ENCODE results near the gene SLC39A1.

Gene SLC39A1

DNA sequence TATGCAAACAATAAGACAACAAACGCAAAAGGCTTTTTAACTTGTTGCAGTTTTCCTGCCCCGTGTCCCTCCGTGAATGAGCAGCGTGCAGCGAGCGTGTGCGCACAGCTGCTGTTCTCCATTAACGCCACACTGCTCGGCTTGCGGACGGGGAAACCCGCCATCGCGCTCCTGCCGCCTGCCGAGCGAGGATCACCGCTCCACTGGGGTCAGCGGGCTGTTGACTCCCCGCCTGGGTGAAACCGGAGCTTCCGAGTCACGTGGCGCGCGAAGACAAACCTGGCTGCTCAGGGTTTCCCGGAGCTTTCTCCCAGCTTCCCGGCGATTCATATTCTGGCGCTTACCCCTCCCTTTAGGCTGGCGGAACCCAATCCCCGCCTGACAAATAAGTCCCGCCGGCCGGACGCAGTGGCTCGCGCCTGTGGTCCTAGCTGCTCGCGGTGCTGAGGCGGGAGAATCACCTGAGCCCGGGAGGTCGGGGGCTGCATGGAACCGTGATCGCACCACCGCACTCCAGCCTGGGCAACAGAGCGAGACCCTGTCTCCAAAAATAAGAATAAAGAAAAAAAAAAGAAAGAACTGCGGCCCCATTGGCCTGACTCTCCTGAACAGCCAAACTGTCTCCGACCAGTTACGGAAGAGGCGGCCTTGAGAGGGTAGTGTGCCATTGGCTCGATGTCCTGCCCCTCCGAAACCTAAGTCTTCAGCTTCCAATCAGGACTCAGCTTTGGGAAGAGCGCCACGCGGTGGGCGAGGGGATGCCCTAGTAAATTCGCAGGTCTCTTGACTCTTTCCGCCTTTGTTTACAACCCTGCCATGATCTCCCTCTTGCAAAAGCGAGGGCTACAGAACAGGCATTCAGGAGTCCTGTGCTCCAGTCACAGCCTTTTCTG, 4.0 kb upstream of the SLC39A1 start, which contains the start of gene CREB3L4:
CREB3L4 (plus strand) TSS at position 796 of the 893 bp plus-strand sequence. CDS start 624 bp downstream, outside the sequence.
- Mint-ChIP-seq H3K4me3 (peak within 1 kb of the TSS; percentile 89), H3K27me3 (no peaks in the 10 kb centered on the region), H3K36me3 (peaks cover 13% of the 10 kb centered on the region), H3K4me1 (peaks cover 68% of the 10 kb centered on the region), H3K27ac (peak within 1 kb of the TSS; percentile 94), H3K9me3 (no peaks in the 10 kb centered on the region)
- DNase-seq: peak; percentile 92
- CTCF ChIA-PET: interaction anchor here (0.6 to 4.0 kb wide), 7 partner anchors 9 to 170 kb away, joined by 3 to 28 read pairs (median 7); partner anchors contain the start of genes CRTC2, DENND4B, JTB and RAB13

DNA sequence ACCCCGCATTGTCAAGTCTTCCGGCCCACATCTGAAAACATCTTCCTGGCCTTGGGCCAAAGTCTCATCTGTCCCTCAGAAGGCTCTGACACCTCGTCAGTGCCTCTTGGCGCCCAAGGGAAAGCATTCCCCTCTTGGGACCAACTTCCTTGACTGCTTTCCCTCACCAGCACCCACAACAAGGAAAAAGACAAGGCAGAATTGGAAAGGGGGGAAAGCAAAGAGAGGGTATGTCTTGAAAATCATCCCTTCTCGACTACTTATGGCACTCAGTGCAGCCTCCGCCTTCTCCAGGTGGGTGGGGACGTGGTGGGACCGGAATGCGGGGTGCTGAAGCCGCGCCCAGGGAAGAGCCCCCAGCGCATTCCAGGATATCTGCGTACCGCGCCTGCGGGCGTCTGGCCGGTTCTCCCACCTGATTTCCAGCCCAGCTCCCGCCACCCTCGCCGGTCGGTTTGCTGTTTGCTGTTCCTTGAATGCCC, 554 bp upstream of the SLC39A1 start:
- Mint-ChIP-seq H3K27ac (peak overlapping the region; percentile 79), H3K9me3 (no peaks in the 10 kb centered on the region), H3K4me3 (peak overlapping the region; percentile 76), H3K27me3 (no peaks in the 10 kb centered on the region), H3K36me3 (peaks cover 26% of the 10 kb centered on the region), H3K4me1 (peaks cover 75% of the 10 kb centered on the region)
- no peak for DNase-seq
- CTCF ChIA-PET: interaction anchor here (2.7 kb wide), 1 partner anchor 22 kb away, joined by 8 read pairs; the partner anchor contains the start of gene RAB13

GRCh38 chr1:153962088-153963029, 978 bp downstream of the SLC39A1 start:
- Mint-ChIP-seq H3K36me3 (peaks cover 34% of the 10 kb centered on the region), H3K4me3 (peak overlapping the region; percentile 76), H3K9me3 (no peaks in the 10 kb centered on the region), H3K27me3 (no peaks in the 10 kb centered on the region), H3K27ac (peak overlapping the region; percentile 61), H3K4me1 (peaks cover 65% of the 10 kb centered on the region)
- no peak for DNase-seq
- CTCF ChIA-PET: interaction anchor here (0.6 to 2.9 kb wide), 8 partner anchors 10 to 307 kb away, joined by 3 to 13 read pairs (median 3); partner anchors contain the start of genes DENND4B, JTB and RAB13

GRCh38 chr1:153961421-153961820, 1.9 kb downstream of the SLC39A1 start:
- H3K27ac Mint-ChIP-seq: peak overlapping the region; percentile 34
- CTCF ChIA-PET: interaction anchor here (0.8 to 2.9 kb wide), 2 partner anchors 16 to 25 kb away, joined by 3 to 13 read pairs; partner anchors contain the start of gene DENND4B

GRCh38 chr1:153960206-153960605, 3.1 kb downstream of the SLC39A1 start:
- Mint-ChIP-seq H3K27me3 (no peaks in the 10 kb centered on the region), H3K4me1 (peaks cover 67% of the 10 kb centered on the region), H3K27ac (no peak overlapping the region), H3K36me3 (peaks cover 25% of the 10 kb centered on the region), H3K4me3 (no peak overlapping the region), H3K9me3 (no peaks in the 10 kb centered on the region)
- no peak for DNase-seq
- CTCF ChIA-PET: interaction anchor here (1.0 kb wide), 1 partner anchor 20 kb away, joined by 3 read pairs; no protein-coding TSS in a partner anchor

More at GRCh38 chr1:153961421-153961820, 1.9 kb downstream of the SLC39A1 start:
- H3K4me3 Mint-ChIP-seq: peak overlapping the region; percentile 53
- no peaks in the 10 kb centered on the region for H3K27me3 Mint-ChIP-seq
- H3K9me3 Mint-ChIP-seq: no peaks in the 10 kb centered on the region
- H3K36me3 Mint-ChIP-seq: peaks cover 28% of the 10 kb centered on the region
- peaks cover 65% of the 10 kb centered on the region for H3K4me1 Mint-ChIP-seq
- no peak for DNase-seq

DNA sequence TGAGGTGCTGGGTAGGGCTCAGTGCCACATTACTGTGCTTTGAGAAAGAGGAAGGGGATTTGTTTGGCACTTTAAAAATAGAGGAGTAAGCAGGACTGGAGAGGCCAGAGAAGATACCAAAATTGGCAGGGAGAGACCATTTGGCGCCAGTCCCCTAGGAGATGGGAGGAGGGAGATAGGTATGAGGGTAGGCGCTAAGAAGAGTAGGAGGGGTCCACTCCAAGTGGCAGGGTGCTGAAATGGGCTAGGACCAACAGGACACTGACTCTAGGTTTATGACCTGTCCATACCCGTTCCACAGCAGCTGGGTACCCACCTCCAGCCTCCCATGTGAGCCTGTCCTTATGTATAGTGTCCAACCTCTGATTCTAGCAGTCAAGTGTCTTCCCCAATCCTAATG, 3.9 kb downstream of the SLC39A1 start:
- no peak for DNase-seq
- peaks cover 25% of the 10 kb centered on the region for H3K36me3 Mint-ChIP-seq
- CTCF ChIA-PET: interaction anchor here (1.0 kb wide), 1 partner anchor 21 kb away, joined by 3 read pairs; no protein-coding TSS in a partner anchor
- H3K9me3 Mint-ChIP-seq: no peaks in the 10 kb centered on the region
- H3K27ac Mint-ChIP-seq: no peak overlapping the region
- H3K27me3 Mint-ChIP-seq: no peaks in the 10 kb centered on the region
- no peak overlapping the region for H3K4me3 Mint-ChIP-seq
- peaks cover 70% of the 10 kb centered on the region for H3K4me1 Mint-ChIP-seq

DNA sequence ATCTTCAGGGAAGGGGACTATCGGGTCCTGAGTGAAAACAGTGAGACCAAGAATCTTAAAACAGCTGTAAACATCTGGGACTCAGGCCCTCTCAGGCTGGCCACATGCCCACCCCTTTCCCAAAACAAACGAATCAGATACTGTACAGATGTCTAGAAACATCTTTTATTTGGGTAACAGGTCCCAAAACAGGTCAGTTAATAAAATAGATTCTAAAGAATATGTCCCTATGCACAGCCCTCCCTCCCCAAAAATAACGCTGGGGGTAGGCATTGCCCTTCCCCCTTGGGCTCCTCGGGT, 4.4 kb downstream of the SLC39A1 start:
- no peak for DNase-seq
- Mint-ChIP-seq H3K27me3 (no peaks in the 10 kb centered on the region), H3K36me3 (peaks cover 29% of the 10 kb centered on the region), H3K9me3 (no peaks in the 10 kb centered on the region), H3K4me3 (peak overlapping the region; percentile 98), H3K27ac (peak overlapping the region; percentile 96), H3K4me1 (peaks cover 70% of the 10 kb centered on the region)
- CTCF ChIA-PET: no interaction called here

DNA sequence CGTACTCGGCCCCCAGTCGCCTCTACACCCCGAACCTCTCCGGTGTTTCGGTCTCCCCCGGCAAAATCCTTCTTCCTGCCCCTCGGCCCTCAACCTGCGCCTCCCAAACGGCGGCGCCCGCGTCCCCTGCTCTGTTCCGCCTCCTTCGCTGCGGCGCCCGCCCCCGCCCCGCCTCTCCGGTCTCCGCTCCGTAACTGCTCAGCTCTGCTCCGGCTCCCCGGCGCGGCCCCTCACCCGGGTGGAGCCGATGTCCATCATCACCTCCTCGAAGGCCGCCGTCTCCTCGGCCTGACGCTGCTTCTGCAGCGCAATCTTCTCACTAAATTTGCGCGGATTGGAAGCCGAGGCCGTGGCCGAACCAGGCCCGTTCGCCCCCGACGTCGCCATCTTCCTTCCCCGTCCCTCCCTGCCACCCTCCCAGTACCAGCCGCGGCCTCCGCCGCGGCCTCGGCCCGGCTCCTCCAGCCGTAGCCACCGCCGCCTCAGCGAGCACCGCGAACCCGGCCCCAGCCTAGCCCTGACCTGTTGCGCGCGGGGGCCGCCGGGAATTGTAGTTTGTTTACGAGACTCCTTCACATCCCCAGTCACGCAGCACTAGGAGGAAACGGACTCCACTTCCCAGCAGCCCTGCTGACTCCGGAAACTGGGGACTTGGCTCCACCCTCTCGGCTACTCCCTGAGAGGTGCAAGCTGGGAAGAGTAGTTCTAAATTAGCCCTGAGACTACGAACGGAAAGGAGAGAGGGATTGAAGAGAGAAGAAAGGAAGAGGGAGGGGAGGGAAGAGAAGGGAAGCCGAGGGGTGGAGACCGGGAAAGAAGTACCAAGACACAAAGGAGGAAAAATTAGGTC, 5.0 kb downstream of the SLC39A1 start, which contains the start of gene CRTC2:
CRTC2 (minus strand) TSS at position 502 of the 850 bp plus-strand sequence; CDS start at position 387, 115 bp downstream.
- no peaks in the 10 kb centered on the region for H3K27me3 Mint-ChIP-seq
- H3K27ac Mint-ChIP-seq: peak within 1 kb of the TSS; percentile 96
- H3K36me3 Mint-ChIP-seq: peaks cover 35% of the 10 kb centered on the region
- peak; percentile 99 for DNase-seq
- peak within 1 kb of the TSS; percentile 98 for H3K4me3 Mint-ChIP-seq
- peaks cover 70% of the 10 kb centered on the region for H3K4me1 Mint-ChIP-seq
- no peaks in the 10 kb centered on the region for H3K9me3 Mint-ChIP-seq
- CTCF ChIA-PET: interaction anchor here (0.9 to 2.5 kb wide), 3 partner anchors 9 to 28 kb away, joined by 3 to 10 read pairs (median 6); partner anchors contain the start of genes CREB3L4 and RAB13

DNA sequence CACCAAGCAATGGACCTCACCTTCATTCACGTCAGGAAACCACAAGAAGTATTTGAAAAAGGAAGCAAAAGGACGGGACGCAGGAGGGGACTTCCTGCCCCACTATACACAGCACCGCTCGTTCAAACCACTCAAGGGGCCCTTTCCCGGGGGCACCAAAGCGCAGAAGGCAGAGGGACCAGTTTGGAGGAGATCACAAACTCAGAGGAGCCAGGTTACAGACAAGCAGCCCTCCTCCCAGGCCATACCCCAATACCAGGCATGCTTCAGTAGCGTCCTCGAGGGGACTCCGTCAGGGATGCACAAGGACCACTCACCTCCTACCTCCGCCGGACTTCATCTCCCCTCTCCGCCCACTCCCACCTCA, 5.6 kb downstream of the SLC39A1 start:
- no peaks in the 10 kb centered on the region for H3K9me3 Mint-ChIP-seq
- H3K27me3 Mint-ChIP-seq: no peaks in the 10 kb centered on the region
- CTCF ChIA-PET: interaction anchor here (0.9 to 2.5 kb wide), 3 partner anchors 10 to 29 kb away, joined by 3 to 10 read pairs (median 6); partner anchors contain the start of genes CREB3L4 and RAB13
- H3K27ac Mint-ChIP-seq: peak overlapping the region; percentile 96
- peak overlapping the region; percentile 98 for H3K4me3 Mint-ChIP-seq
- peaks cover 38% of the 10 kb centered on the region for H3K36me3 Mint-ChIP-seq
- H3K4me1 Mint-ChIP-seq: peaks cover 70% of the 10 kb centered on the region
- peak; percentile 63 for DNase-seq

GRCh38 chr1:153956997-153957715, 6.2 kb downstream of the SLC39A1 start:
- no peaks in the 10 kb centered on the region for H3K27me3 Mint-ChIP-seq
- H3K36me3 Mint-ChIP-seq: peaks cover 40% of the 10 kb centered on the region
- DNase-seq: no peak
- peak overlapping the region; percentile 96 for H3K27ac Mint-ChIP-seq
- peaks cover 64% of the 10 kb centered on the region for H3K4me1 Mint-ChIP-seq
- H3K4me3 Mint-ChIP-seq: peak overlapping the region; percentile 98
- no peaks in the 10 kb centered on the region for H3K9me3 Mint-ChIP-seq
- CTCF ChIA-PET: interaction anchor here (0.7 to 2.7 kb wide), 6 partner anchors 9 to 188 kb away, joined by 3 to 10 read pairs (median 6); partner anchors contain the start of genes DENND4B, GATAD2B and RAB13

DNA sequence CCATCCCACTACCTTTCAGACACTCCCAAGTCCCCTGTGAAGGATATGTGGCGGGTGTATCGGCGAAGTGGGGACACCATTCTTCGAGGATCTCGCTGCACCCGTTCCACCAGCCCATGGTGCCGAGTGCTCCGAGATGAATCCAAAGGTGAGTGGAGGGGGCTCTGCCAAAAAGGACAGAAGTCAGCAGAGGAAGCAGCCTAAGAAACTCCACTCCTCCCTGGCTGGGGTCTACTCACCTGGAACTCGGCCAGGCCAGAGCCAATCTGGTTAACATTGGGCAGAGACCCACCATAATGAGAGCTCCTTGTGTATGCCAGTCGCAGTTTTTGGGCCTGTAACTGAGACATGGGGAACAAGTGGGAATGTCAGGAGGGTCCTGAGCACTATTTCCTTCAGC, 8.5 kb downstream of the SLC39A1 start:
- DNase-seq: no peak
- no peaks in the 10 kb centered on the region for H3K27me3 Mint-ChIP-seq
- no peak overlapping the region for H3K4me3 Mint-ChIP-seq
- peaks cover 50% of the 10 kb centered on the region for H3K36me3 Mint-ChIP-seq
- H3K4me1 Mint-ChIP-seq: peaks cover 51% of the 10 kb centered on the region
- CTCF ChIA-PET: interaction anchor here (0.6 to 2.7 kb wide), 2 partner anchors 8 to 10 kb away, joined by 3 to 9 read pairs; partner anchors contain the start of gene DENND4B
- peak overlapping the region; percentile 77 for H3K27ac Mint-ChIP-seq
- H3K9me3 Mint-ChIP-seq: no peaks in the 10 kb centered on the region

GRCh38 chr1:153953859-153954365, 9.4 kb downstream of the SLC39A1 start:
- peaks cover 51% of the 10 kb centered on the region for H3K36me3 Mint-ChIP-seq
- CTCF ChIA-PET: no interaction called here
- H3K4me1 Mint-ChIP-seq: peaks cover 45% of the 10 kb centered on the region
- H3K27ac Mint-ChIP-seq: peak overlapping the region; percentile 77
- H3K27me3 Mint-ChIP-seq: no peaks in the 10 kb centered on the region
- H3K9me3 Mint-ChIP-seq: no peaks in the 10 kb centered on the region
- H3K4me3 Mint-ChIP-seq: peak overlapping the region; percentile 22
- DNase-seq: no peak
